Smooth muscle cell (in vitro differentiated cells): ENCODE results near the gene HTRA3. TPM values are rescaled to one million over a fixed set of nuclear protein-coding genes. Genes with fewer than 3 reads are reported as not detected.

Experiments used
- DNase-seq: peaks from one replicate; lab custom pipeline; 2025; ENCODE audit not compliant: unreplicated experiment; lab: John Stamatoyannopoulos, UW
- H2AFZ ChIP-seq: fragments of 200-600 bp; sonication (generic); 2 replicates; pipeline ENCODE4 v1.6.0; 2016; ENCODE audit warnings: antibody characterized with exemption, low read depth, mild to moderate bottlenecking
- H3F3A ChIP-seq: fragments of 200-600 bp; sonication (generic); 2 replicates; pipeline ENCODE4 v1.6.0; 2017; ENCODE audit warnings: antibody characterized with exemption, low read depth
- H3K27ac ChIP-seq: fragments of 200-600 bp; sonication (generic); 2 replicates; pipeline ENCODE4 v1.5.1; 2016; ENCODE audit warnings: low read depth, mild to moderate bottlenecking
- H3K27me3 ChIP-seq: fragments of 200-600 bp; sonication (generic); 2 replicates; pipeline ENCODE4 v1.6.1; 2016; ENCODE audit warnings: low read depth, mild to moderate bottlenecking
- H3K36me3 ChIP-seq: fragments of 200-600 bp; sonication (generic); 2 replicates; pipeline ENCODE4 v1.5.1; 2016; ENCODE audit warnings: low read depth
- H3K4me1 ChIP-seq: fragments of 200-600 bp; sonication (generic); 2 replicates; pipeline ENCODE4 v1.5.1; 2016; ENCODE audit warnings: low read depth
- H3K4me2 ChIP-seq: fragments of 200-600 bp; sonication (generic); 2 replicates; pipeline ENCODE4 v1.6.0; 2016; ENCODE audit warnings: mild to moderate bottlenecking
- H3K4me3 ChIP-seq: fragments of 200-600 bp; sonication (generic); 2 replicates; pipeline ENCODE4 v1.5.1; 2016; ENCODE audit warnings: mild to moderate bottlenecking
- H3K79me2 ChIP-seq: fragments of 200-600 bp; sonication (generic); 2 replicates; pipeline ENCODE4 v1.6.0; 2016; ENCODE audit warnings: low read depth, mild to moderate bottlenecking
- H3K9ac ChIP-seq: fragments of 200-600 bp; sonication (generic); 2 replicates; pipeline ENCODE4 v1.6.0; 2016; ENCODE audit warnings: low read depth
- H3K9me3 ChIP-seq: fragments of 200-600 bp; sonication (generic); replicated peaks from 2 replicates; pipeline ENCODE4 v1.5.1; 2016; ENCODE audit warnings: low read depth
- H4K20me1 ChIP-seq: fragments of 200-600 bp; sonication (generic); 2 replicates; pipeline ENCODE4 v1.6.0; 2016; ENCODE audit warnings: low read depth
- WGBS: methylation state at CpG from one replicate; pipeline ENCODE4 v1.1.7; 2016; ENCODE audit warnings: low lambda C conversion rate; 5-methylcytosine and 5-hydroxymethylcytosine counted together
- polyA plus RNA-seq: library from polyadenylated mRNA; unstranded; fragments of >200 nt; fragmentation: Nextera tagmentation; extraction: Ambion mirVana; gene quantifications from 2 replicates; pipeline ENCODE4 v1.2.1, GENCODE V29; 2016
- total RNA-seq: library from RNA; depleted of rRNA; stranded (reverse); fragments of >200 nt; gene quantifications from 2 replicates; pipeline ENCODE4 v1.2.3, GENCODE V29; 2014
- TF ChIP-seq, protein P1 (sequence below): fragments of 200-600 bp; sonication (generic); IDR thresholded peaks from 2 replicates; pipeline ENCODE4 v1.5.1; 2017; ENCODE audit warnings: borderline replicate concordance, mild to moderate bottlenecking, antibody characterized with exemption; ENCODE audit not compliant: insufficient read depth, poor library complexity, severe bottlenecking

HTRA3 gene
- total and polyA plus RNA-seq, 2 experiments from 2014 or later = 77.7 to 227 TPM

DNA sequence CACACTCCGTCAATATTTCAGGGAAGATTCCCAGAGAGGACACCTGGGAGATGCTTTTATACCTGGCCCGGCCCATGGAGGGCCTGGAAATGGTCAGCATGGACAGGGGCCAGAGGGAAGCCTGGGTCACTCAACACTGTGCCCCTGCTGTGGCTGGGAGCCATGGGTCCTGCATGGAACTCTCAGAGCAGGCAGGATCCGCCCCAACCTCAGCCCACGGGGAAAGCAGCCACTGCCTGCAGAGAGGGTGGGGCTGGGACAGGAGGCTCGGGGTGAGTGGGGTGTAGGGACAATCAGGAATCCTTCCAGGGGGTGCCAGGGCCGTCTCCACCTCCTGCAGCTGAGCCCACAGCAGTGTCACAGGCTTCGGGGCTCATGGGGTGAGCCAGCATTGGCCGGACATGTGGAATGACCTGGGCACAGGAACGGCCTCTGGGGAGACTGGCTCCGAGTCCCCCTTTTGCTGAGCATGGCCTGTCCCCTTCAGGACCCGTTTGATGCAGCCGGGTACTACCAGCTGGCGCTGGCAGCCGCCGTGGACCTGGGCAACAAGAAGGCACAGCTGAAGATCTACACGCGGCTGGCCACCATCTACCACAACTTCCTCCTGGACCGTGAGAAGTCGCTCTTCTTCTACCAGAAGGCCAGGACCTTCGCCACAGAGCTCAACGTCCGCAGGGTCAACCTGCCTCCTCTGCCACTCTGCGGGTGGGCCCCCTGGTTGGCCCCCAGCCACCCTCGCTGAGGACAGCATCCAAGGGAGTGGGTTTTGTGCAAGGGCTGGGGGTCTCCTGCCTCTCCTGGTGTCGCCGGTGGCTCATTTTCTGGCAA lies 29.1 kb upstream of the HTRA3 start:
- Histone ChIP-seq H3K4me2 (no peak overlapping the region), H3K27me3 (no peaks in the 10 kb centered on the region), H3K9me3 (no peaks in the 10 kb centered on the region), H3F3A (no peaks in the 10 kb centered on the region), H3K4me1 (peaks cover 7% of the 10 kb centered on the region), H3K36me3 (no peaks in the 10 kb centered on the region), H3K27ac (no peak overlapping the region), H3K4me3 (no peak overlapping the region), H4K20me1 (no peaks in the 10 kb centered on the region), H3K79me2 (no peaks in the 10 kb centered on the region), H3K9ac (no peak overlapping the region), H2AFZ (no peak overlapping the region)
- no peak for DNase-seq
- WGBS = 94% methylated on average over 26 of the region's 26 CpGs
- TF ChIP-seq, protein P1, sequence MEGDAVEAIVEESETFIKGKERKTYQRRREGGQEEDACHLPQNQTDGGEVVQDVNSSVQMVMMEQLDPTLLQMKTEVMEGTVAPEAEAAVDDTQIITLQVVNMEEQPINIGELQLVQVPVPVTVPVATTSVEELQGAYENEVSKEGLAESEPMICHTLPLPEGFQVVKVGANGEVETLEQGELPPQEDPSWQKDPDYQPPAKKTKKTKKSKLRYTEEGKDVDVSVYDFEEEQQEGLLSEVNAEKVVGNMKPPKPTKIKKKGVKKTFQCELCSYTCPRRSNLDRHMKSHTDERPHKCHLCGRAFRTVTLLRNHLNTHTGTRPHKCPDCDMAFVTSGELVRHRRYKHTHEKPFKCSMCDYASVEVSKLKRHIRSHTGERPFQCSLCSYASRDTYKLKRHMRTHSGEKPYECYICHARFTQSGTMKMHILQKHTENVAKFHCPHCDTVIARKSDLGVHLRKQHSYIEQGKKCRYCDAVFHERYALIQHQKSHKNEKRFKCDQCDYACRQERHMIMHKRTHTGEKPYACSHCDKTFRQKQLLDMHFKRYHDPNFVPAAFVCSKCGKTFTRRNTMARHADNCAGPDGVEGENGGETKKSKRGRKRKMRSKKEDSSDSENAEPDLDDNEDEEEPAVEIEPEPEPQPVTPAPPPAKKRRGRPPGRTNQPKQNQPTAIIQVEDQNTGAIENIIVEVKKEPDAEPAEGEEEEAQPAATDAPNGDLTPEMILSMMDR = no peak

DNA sequence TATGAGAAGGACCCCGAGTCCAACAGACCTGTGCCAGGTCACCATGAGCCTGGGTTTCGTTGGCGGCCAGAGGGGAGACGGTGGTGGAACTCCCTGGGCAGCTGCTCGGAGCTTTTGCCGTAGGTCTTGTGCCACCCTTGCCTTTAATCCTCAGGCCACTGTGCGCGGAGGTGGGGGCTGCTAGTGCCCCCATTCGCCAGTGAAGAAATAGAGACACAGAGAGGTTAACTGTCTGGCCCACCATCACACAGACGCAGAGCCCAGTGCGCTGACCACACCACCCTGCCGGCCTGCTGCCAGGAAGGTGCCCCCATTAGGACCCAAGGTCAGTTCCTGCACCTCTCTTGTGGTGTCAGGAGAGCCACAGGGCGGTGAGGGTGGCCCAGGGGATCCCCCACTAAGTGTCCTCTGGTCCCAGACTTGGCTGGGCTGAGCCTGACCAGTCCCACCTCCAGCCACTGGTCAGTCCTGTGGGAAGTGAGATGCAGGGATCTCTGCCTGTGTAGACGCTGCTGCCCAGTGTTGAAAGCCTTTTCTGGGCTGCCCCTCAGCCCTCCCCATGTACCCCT lies 28.3 kb upstream of the HTRA3 start:
- no peaks in the 10 kb centered on the region for H3K79me2 ChIP-seq
- no peaks in the 10 kb centered on the region for H3K9me3 ChIP-seq
- no peaks in the 10 kb centered on the region for H3K27me3 ChIP-seq
- WGBS = 94% methylated on average over 14 of the region's 14 CpGs
- peaks cover 7% of the 10 kb centered on the region for H3K4me1 ChIP-seq
- H3K9ac ChIP-seq = no peak overlapping the region
- no peaks in the 10 kb centered on the region for H3K36me3 ChIP-seq
- no peak for DNase-seq
- no peak overlapping the region for H3K27ac ChIP-seq
- H3K4me2 ChIP-seq = no peak overlapping the region
- no peak overlapping the region for H3K4me3 ChIP-seq
- TF ChIP-seq, protein P1 = no peak
- no peaks in the 10 kb centered on the region for H3F3A ChIP-seq
- H2AFZ ChIP-seq = no peak overlapping the region
- H4K20me1 ChIP-seq = no peaks in the 10 kb centered on the region

DNA sequence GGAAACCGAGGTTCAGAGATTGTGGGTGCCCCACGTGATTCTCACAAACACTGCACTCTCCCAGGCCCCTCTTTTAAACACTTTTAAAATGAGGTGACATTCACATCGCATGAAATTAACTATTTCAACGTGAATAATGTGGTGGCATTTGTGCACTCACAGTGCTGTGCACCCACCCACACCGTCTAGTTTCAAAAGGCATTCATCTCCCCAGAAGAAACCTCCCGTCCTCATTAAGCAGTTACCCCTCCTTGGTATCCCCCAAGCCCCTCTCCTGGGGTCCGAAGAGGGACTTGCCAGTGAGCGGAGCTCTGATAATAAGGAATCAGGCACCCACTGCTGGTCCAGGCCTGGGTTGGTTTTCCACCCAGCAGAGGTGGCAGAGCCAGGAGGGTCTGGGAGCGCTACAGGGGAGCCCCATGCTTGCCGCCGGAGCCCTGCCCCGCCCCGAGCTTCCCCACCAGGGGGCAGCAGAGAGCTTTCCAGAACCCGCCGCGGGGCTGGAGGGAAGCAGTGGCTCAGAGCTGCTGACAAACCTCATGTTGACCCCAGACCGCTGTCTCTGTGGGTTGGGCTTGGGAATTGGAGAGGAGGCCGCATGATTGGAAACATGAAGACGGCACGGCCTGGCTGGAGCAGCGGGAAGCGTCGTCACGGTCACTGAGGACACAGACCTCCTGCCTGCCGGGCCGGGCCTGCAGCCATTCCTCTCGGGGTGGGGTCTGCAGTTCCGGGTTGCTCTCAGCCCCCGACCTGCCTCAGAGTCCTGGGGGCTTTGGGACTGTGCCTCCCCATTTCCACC lies 27.5 kb upstream of the HTRA3 start:
- no peaks in the 10 kb centered on the region for H3K9me3 ChIP-seq
- no peaks in the 10 kb centered on the region for H3K79me2 ChIP-seq
- peaks cover 7% of the 10 kb centered on the region for H3K4me1 ChIP-seq
- H3K4me3 ChIP-seq = no peak overlapping the region
- no peak overlapping the region for H3K27ac ChIP-seq
- WGBS = 25% methylated on average over 29 of the region's 29 CpGs
- H3F3A ChIP-seq = no peaks in the 10 kb centered on the region
- TF ChIP-seq, protein P1 = peak; percentile 95
- no peaks in the 10 kb centered on the region for H3K36me3 ChIP-seq
- DNase-seq = peak; percentile 86
- H3K27me3 ChIP-seq = no peaks in the 10 kb centered on the region
- H3K9ac ChIP-seq = no peak overlapping the region
- peak overlapping the region; percentile 73 for H3K4me2 ChIP-seq
- H4K20me1 ChIP-seq = no peaks in the 10 kb centered on the region
- no peak overlapping the region for H2AFZ ChIP-seq
